Activated gamma-delta T cell (primary cell): ENCODE measurements around the gene PRDM2.
"Not testable (repeated sequence)": the region's sequence is repeated elsewhere in the genome, so short reads cannot be mapped to it uniquely, and the experiment has no call there.

Experiments
- DNase-seq: peaks from one replicate; lab custom pipeline; 2025; lab: John Stamatoyannopoulos, UW
- total RNA-seq, 2 donors: gene quantifications; one replicate each; lab custom pipeline; 2026; lab: John Stamatoyannopoulos, UW

The PRDM2 gene, protein sequence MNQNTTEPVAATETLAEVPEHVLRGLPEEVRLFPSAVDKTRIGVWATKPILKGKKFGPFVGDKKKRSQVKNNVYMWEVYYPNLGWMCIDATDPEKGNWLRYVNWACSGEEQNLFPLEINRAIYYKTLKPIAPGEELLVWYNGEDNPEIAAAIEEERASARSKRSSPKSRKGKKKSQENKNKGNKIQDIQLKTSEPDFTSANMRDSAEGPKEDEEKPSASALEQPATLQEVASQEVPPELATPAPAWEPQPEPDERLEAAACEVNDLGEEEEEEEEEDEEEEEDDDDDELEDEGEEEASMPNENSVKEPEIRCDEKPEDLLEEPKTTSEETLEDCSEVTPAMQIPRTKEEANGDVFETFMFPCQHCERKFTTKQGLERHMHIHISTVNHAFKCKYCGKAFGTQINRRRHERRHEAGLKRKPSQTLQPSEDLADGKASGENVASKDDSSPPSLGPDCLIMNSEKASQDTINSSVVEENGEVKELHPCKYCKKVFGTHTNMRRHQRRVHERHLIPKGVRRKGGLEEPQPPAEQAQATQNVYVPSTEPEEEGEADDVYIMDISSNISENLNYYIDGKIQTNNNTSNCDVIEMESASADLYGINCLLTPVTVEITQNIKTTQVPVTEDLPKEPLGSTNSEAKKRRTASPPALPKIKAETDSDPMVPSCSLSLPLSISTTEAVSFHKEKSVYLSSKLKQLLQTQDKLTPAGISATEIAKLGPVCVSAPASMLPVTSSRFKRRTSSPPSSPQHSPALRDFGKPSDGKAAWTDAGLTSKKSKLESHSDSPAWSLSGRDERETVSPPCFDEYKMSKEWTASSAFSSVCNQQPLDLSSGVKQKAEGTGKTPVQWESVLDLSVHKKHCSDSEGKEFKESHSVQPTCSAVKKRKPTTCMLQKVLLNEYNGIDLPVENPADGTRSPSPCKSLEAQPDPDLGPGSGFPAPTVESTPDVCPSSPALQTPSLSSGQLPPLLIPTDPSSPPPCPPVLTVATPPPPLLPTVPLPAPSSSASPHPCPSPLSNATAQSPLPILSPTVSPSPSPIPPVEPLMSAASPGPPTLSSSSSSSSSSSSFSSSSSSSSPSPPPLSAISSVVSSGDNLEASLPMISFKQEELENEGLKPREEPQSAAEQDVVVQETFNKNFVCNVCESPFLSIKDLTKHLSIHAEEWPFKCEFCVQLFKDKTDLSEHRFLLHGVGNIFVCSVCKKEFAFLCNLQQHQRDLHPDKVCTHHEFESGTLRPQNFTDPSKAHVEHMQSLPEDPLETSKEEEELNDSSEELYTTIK (N-terminal part only)
- total RNA-seq, result 67.3 to 73.8 reads per million in 2 donors

DNA sequence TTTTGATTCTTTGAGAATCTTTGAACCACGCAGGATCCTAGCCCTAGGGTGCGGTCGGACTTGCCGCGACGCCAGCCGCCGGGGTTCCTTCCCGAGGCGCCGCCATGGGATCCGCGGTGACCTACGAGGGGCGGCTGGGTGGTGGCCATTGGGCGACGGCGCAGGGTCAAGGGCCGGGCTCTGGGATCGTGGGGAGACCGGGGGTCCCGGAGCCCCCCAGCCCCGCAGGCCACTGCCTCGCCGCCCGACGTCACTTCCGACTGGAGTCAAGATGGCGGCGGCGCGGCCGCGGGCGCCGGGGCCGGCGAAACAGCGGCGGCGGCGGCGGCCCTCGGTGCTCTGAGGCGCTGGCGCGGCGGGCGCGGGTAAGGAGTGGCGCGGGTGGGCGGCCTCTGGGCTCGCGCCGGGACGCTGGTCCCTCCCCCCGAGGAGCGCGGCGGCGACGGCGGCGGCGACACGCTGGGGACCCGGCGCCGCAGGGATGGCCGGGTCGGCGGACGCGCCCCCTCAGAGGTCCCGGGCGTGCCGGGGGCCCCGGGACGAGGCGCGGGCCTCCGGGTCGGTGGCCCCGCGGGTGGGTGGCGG is at the start of gene PRDM2:
Gene PRDM2, plus strand, starts transcription at position 253 of the 585 bp plus-strand sequence. CDS start 15,418 bp downstream, outside the sequence.
- DNase-seq, result peak; percentile 54

- DNase-seq, result no peak
Measured at GRCh38 chr1:13651279-13651678, 48.7 kb upstream of the PRDM2 start.

- no peak for DNase-seq
Measured at GRCh38 chr1:13652238-13652637, 47.8 kb upstream of the PRDM2 start.

DNA sequence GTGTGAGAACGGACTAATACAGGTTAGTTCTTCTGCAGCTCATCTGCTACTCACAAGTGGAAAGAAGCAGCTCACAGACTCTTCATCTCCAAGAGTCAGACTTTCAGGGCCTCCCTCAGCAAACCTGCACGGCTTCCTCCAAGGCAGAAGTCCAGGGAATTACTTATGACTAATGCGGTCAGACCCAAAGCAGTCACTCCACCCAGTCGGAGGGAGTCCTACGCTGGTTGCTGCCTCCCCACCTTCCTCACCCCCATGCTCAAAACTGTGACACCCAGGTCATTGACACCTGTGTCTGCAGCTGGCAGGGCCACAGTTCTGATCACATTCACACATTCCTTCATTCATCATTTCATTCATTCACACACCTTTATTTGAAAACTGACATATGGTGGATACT is 38.4 kb upstream of the PRDM2 start:
- DNase-seq, result no peak

GRCh38 chr1:13662493-13662892 is 37.5 kb upstream of the PRDM2 start:
- no peak for DNase-seq

DNA sequence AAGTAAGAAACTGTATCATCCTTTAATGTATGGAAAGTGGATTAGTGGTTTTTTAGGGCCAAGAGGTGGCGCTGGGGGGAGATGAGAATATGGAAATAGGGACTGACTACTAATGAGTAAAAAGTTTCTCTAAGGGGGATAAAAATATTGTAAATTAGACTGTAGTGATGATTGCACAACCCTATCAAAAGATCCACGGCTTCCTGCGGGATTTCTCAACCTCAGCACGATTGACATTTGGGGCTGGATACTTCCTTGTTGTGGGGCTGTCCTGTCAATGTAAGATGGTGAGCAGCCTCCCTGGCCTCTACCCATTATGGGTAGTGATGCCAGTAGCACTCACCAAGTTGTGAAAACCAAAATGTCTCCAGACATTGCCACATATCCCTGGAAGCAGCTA is 36.0 kb upstream of the PRDM2 start:
- no peak for DNase-seq

DNA sequence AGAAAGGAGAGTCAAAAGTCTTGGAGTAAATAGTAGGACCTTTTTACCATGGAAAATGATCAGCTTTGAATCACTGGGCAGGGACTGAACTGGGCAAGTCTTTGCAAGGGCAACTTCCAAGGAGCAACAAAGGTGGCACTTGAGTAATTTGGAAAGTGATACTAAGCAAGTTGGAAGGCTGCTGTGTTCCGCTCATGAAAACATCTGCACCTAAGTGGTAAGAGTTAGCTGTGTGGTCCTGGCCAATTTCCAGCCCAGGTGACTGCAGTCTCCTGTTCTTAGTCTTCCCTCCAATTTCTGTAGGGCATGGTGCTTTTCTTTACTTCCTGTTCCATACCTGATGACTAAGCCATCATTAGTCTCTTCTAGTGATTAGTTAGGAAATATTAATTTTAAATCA is 35.5 kb upstream of the PRDM2 start:
- DNase-seq, result no peak

DNA sequence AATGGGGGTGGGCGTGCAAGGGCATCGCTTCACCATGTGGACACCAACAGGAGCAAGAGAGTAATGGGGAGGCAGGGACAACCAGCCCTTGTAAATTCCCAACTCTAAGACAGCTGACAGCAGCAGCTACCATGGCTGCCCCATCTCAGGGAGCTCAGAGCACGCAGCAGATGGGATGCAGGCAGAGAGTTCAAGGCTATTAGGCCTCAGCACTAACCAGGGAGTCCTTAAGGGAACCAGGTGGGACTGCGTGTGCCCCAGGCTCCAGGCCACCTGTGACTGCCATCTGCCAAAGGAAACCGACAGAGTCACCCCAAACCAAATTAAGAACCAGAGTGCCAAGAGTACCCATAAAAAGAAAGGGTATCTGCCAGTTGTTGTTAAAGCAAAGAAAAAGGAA is 33.7 kb upstream of the PRDM2 start:
- no peak for DNase-seq

DNA sequence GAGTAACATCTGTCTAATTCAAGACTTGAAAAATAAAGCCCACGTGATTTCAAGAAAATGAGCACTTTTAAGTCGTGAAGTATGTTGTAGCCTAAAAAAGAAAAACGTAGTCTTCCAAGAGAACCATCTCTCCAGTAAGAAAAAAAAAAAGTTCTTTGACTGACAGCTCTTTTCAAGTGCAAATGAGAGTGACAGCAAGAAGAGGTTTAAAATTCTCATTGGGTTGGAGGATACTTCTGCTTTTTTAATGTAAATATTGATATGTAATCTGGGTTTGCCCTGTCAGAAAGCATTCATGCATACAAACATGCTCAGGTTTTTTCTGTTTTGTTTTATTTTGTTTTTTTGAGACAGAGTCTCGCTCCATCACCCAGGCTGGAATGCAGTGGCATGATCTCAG is 32.3 kb upstream of the PRDM2 start:
- DNase-seq, result no peak

DNA sequence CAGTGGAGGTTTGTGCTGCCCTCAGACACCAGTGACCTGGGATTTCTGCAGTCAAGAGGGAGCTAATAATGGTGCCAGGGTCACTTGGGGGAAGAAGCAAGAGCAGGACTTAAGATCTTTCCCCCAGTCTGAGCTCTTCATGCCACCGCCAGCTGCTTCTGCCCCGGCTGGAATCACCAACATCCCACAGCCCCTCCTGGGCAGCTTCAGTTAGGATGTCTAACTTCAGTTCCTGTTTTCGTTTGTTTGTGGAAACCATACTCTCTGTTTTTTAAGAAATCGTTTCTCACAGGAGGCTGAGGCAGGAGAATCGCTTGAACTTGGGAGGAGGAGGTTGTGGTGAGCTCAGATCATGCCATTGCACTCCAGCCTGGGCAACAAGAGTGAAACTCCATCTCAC is 25.6 kb upstream of the PRDM2 start:
- no peak for DNase-seq

GRCh38 chr1:13675151-13675651 is 24.8 kb upstream of the PRDM2 start:
- DNase-seq, result no peak

GRCh38 chr1:13677896-13678295 is 22.1 kb upstream of the PRDM2 start:
- no peak for DNase-seq

DNA sequence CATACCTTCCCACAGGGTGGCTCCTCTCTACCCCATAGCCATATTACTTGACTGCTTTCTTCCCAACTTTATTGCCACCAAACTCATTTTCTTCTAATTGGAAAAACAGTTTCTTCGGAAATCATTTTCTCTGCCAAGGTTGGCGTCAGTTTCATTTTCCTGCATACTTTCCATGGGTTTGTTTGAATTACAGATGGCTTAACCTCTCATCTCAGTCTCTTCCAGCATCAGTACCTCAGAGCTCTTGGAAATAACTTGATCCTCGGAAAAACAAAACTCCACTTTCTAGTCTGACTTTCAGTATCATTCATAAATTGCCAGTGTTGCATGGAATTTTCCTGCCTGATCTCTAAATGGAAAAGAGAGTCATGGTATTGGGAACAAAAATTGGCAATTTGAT is 20.3 kb upstream of the PRDM2 start:
- DNase-seq, result no peak

DNA sequence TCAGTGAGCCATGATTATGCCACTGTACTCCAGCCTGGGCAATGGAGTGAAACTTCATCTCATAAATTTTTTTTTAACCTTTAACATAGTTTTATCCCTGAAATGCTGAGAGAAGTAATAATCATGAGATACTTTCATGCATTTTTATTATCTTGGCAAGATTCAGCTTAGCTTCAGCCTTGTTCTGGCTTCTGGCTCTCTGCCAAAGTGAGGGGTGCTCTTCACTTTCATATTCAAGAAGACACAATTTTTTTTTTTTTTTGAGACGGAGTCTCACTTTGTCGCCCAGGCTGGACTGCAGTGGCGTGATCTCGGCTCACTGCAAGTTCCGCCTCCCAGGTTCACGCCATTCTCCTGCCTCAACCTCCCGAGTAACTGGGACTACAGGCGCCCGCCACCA is 19.4 kb upstream of the PRDM2 start:
- not testable (repeated sequence) for DNase-seq

GRCh38 chr1:13681921-13682320 is 18.1 kb upstream of the PRDM2 start:
- DNase-seq, result no peak

GRCh38 chr1:13682444-13682843 is 17.5 kb upstream of the PRDM2 start:
- DNase-seq, result no peak

- no peak for DNase-seq
Measured at GRCh38 chr1:13683206-13683605, 16.8 kb upstream of the PRDM2 start.

GRCh38 chr1:13687151-13687715 is 12.8 kb upstream of the PRDM2 start:
- DNase-seq, result no peak

DNA sequence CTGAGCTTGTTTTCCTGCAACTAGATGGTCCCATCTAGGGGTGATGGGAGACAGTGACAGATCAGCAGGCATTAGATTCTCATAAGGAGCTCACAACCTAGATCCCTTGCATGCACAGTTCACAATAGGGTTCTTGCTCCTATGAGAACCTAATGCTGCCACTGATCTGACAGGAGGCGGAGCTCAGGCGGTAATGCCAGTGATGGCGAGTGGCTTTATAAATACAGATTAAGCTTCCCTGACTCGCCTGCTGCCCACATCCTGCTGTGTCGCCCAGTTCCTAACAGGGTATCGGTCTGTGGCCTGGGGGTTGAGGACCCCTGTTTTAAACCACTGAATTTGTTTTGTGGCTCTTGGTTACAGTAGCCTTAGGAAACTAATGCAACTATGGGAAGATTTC is 6.9 kb upstream of the PRDM2 start:
- DNase-seq, result not testable (repeated sequence)

- no peak for DNase-seq
Measured at GRCh38 chr1:13694886-13695684, 4.9 kb upstream of the PRDM2 start.
